ENCODE results near the gene ASIC2.

ASIC2 gene

GRCh38 chr17:33292981-33293867 lies at the start of gene ASIC2:
Gene ASIC2, minus strand, starts transcription at chr17:33293295.
- FAIRE-seq: no peak

- no peak for FAIRE-seq
Observed at GRCh38 chr17:33342025-33342424, 48.9 kb upstream of the ASIC2 start.

- FAIRE-seq: no peak
Observed at GRCh38 chr17:33338242-33338641, 45.1 kb upstream of the ASIC2 start.

GRCh38 chr17:33335491-33336173 lies 42.5 kb upstream of the ASIC2 start:
- no peak for FAIRE-seq

- no peak for FAIRE-seq
Observed at GRCh38 chr17:33334703-33335102, 41.6 kb upstream of the ASIC2 start.

- no peak for FAIRE-seq
Observed at GRCh38 chr17:33330877-33331276, 37.8 kb upstream of the ASIC2 start.

- FAIRE-seq: no peak
Observed at GRCh38 chr17:33328129-33328528, 35.0 kb upstream of the ASIC2 start.

GRCh38 chr17:33324736-33325135 lies 31.6 kb upstream of the ASIC2 start:
- no peak for FAIRE-seq

GRCh38 chr17:33322063-33322462 lies 29.0 kb upstream of the ASIC2 start:
- no peak for FAIRE-seq

- FAIRE-seq: no peak
Observed at GRCh38 chr17:33318241-33318640, 25.1 kb upstream of the ASIC2 start.

- FAIRE-seq: no peak
Observed at GRCh38 chr17:33316746-33317145, 23.7 kb upstream of the ASIC2 start.

- no peak for FAIRE-seq
Observed at GRCh38 chr17:33310296-33310695, 17.2 kb upstream of the ASIC2 start.

GRCh38 chr17:33303254-33303653 lies 10.2 kb upstream of the ASIC2 start:
- no peak for FAIRE-seq

- FAIRE-seq: no peak
Observed at GRCh38 chr17:33302394-33302793, 9.3 kb upstream of the ASIC2 start.

GRCh38 chr17:33300241-33300640 lies 7.1 kb upstream of the ASIC2 start:
- no peak for FAIRE-seq

- FAIRE-seq: no peak
Observed at GRCh38 chr17:33299115-33299514, 6.0 kb upstream of the ASIC2 start.

- FAIRE-seq: no peak
Observed at GRCh38 chr17:33297643-33298042, 4.5 kb upstream of the ASIC2 start.

- FAIRE-seq: no peak
Observed at GRCh38 chr17:33294994-33295393, 1.9 kb upstream of the ASIC2 start.

GRCh38 chr17:33292201-33292980 lies 704 bp downstream of the ASIC2 start:
- no peak for FAIRE-seq

- no peak for FAIRE-seq
Observed at GRCh38 chr17:33291248-33292200, 1.6 kb downstream of the ASIC2 start.

GRCh38 chr17:33290253-33290652 lies 2.8 kb downstream of the ASIC2 start:
- no peak for FAIRE-seq

GRCh38 chr17:33288954-33289353 lies 4.1 kb downstream of the ASIC2 start:
- no peak for FAIRE-seq

Measured in G401.6 (cell line).